ENCODE results near the gene ATRN.

The ATRN gene

GRCh38 chr20:3653921-3654320 is 183.1 kb downstream of the ATRN start:
- H3K4me3 ChIP-seq (replicated peaks in 1 of 2; ENCODE audit: low read depth in 2 of 2, low read length in 2 of 2) = no peak overlapping the region
- TF ChIP-seq, protein P1, sequence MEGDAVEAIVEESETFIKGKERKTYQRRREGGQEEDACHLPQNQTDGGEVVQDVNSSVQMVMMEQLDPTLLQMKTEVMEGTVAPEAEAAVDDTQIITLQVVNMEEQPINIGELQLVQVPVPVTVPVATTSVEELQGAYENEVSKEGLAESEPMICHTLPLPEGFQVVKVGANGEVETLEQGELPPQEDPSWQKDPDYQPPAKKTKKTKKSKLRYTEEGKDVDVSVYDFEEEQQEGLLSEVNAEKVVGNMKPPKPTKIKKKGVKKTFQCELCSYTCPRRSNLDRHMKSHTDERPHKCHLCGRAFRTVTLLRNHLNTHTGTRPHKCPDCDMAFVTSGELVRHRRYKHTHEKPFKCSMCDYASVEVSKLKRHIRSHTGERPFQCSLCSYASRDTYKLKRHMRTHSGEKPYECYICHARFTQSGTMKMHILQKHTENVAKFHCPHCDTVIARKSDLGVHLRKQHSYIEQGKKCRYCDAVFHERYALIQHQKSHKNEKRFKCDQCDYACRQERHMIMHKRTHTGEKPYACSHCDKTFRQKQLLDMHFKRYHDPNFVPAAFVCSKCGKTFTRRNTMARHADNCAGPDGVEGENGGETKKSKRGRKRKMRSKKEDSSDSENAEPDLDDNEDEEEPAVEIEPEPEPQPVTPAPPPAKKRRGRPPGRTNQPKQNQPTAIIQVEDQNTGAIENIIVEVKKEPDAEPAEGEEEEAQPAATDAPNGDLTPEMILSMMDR (IDR thresholded peaks at IDR 0.05; ENCODE audit: low read depth, low read length) = no peak
- DNase-seq (ENCODE audit: low read depth in 2 of 2) = no peak

- H3K4me3 ChIP-seq (replicated peaks in 1 of 2; ENCODE audit: low read depth in 2 of 2, low read length in 2 of 2) = no peak overlapping the region
- TF ChIP-seq, protein P1 (IDR thresholded peaks at IDR 0.05; ENCODE audit: low read depth, low read length) = no peak
- no peak for DNase-seq (ENCODE audit: low read depth in 2 of 2)
Measured at GRCh38 chr20:3654326-3655130, 183.7 kb downstream of the ATRN start.

- DNase-seq (ENCODE audit: low read depth in 2 of 2) = no peak
- TF ChIP-seq, protein P1 (IDR thresholded peaks at IDR 0.05; ENCODE audit: low read depth, low read length) = no peak
- H3K4me3 ChIP-seq (replicated peaks in 1 of 2; ENCODE audit: low read depth in 2 of 2, low read length in 2 of 2) = no peak overlapping the region
Measured at GRCh38 chr20:3655131-3655405, 184.2 kb downstream of the ATRN start.

GRCh38 chr20:3658019-3658715 is 187.3 kb downstream of the ATRN start:
- no peak for DNase-seq (ENCODE audit: low read depth in 2 of 2)
- no peak overlapping the region for H3K4me3 ChIP-seq (replicated peaks in 1 of 2; ENCODE audit: low read depth in 2 of 2, low read length in 2 of 2)
- TF ChIP-seq, protein P1 (IDR thresholded peaks at IDR 0.05; ENCODE audit: low read depth, low read length) = no peak

DNA sequence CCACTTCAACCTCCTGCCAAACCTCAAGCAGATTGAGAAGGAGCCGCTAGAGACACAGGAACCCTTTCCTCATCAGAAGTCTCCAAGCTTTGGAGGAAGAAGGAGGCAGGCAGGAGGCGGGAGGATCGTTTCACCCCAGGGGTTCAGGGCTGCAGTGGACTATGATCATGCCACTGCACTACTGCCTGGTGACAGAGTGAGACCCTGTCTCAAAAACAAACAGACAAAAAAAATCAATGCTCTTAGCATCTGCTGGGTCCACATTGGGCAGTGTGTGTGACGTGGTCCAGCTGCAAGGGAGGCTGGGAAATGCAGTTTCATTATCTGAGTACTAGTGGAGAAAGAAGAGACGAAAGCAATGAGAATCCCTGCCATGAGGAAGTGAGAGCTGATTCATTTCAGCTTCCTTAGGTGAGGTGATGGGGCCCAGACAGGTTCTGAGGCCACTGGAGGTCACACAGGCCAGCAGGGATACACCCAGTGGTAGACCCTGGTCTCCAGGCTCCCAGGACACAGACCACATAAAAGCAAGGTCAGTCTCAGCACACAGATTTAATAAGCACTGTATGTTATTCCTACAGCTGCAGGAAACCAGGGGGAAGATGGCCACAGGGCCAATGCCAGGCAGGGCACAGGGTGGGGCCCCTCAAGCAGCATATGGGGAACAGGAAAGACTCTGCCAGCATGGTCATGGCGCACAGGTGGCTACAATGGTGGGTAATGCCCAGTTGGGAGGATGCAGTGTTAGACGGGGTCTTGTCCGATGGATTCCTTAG is 188.1 kb downstream of the ATRN start:
- peak in 1 of 2 donors; percentile 14 for DNase-seq (ENCODE audit: low read depth in 2 of 2)
- no peak overlapping the region for H3K4me3 ChIP-seq (replicated peaks in 1 of 2; ENCODE audit: low read depth in 2 of 2, low read length in 2 of 2)
- TF ChIP-seq, protein P1 (IDR thresholded peaks at IDR 0.05; ENCODE audit: low read depth, low read length) = no peak

GRCh38 chr20:3659492-3660261 is 188.9 kb downstream of the ATRN start:
- TF ChIP-seq, protein P1 (IDR thresholded peaks at IDR 0.05; ENCODE audit: low read depth, low read length) = no peak
- H3K4me3 ChIP-seq (replicated peaks in 1 of 2; ENCODE audit: low read depth in 2 of 2, low read length in 2 of 2) = no peak overlapping the region
- no peak for DNase-seq (ENCODE audit: low read depth in 2 of 2)
